ENCODE data around the gene MBP. TPM values are rescaled to one million over a fixed set of nuclear protein-coding genes. Genes with fewer than 3 reads are reported as not detected.

MBP gene
- total and polyA plus RNA-seq, 2 donors (not counting 3 experiments of a cell fraction or from before 2014, with no cell fraction given): 1.7 to 2.3 TPM

DNA sequence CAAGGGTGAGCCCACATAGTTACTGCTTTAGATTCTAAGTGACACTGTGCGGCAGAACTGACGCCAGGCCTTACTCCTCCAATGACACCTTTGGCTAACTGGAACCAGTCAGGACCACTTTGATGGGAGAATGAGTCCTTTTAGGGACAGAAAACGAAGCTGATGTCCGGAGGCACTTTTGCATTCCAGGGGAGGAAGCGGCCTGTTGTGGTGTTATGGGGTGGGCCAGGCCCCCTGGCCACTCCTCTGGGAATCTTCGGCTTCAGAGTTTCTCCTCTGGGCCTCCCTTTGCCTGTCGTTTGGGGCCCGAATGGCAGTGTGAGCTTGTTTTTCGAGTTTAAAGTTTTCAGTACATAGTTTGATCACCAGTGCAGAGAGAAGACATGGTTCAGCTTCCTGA, 65.9 kb downstream of the MBP start:
- dilution Hi-C loops (cut with MboI; ENCODE audit: extremely low pct_ligation_motif_present, low sequenced_read_pairs): no loop called here
- DNase-seq (ENCODE audit: low read depth, low spot score) (no peak), FAIRE-seq (no peak)
- Histone ChIP-seq H3K9ac (replicated peaks; ENCODE audit: extremely low read depth, insufficient read depth, low read length) (no peak overlapping the region), H3K4me3 (replicated peaks in 1 of 3; ENCODE audit: insufficient read depth in 1 of 3, low read depth in 1 of 3, low read length in 3 of 3) (no peak overlapping the region), H3K27me3 (ENCODE audit: control insufficient read depth in 2 of 2, insufficient read depth in 2 of 2, low read length in 2 of 2) (no peaks in the 10 kb centered on the region), H3K27ac (ENCODE audit: insufficient read depth, low read depth, low read length) (peak overlapping the region; percentile 79), H2AFZ (ENCODE audit: low read depth, low read length) (no peak overlapping the region), H3K9me3 (replicated peaks; ENCODE audit: control insufficient read depth, insufficient read depth, low read length) (no peaks in the 10 kb centered on the region), H3K9me1 (replicated peaks; ENCODE audit: control insufficient read depth, extremely low read depth, insufficient read depth, low read length) (no peaks in the 10 kb centered on the region), H3K36me3 (ENCODE audit: control insufficient read depth in 2 of 2, extremely low read depth in 1 of 2, insufficient read depth in 2 of 2, low read length in 2 of 2) (no peaks in the 10 kb centered on the region), H3K4me1 (ENCODE audit: control insufficient read depth, extremely low read depth, insufficient read depth, low read length) (peaks cover 59% of the 10 kb centered on the region), H4K20me1 (replicated peaks; ENCODE audit: control insufficient read depth, extremely low read depth, insufficient read depth, low read length) (no peaks in the 10 kb centered on the region), H3K4me2 (ENCODE audit: insufficient read depth, low read length) (no peak overlapping the region), H3K79me2 (ENCODE audit: control insufficient read depth, insufficient read depth, low read length) (no peaks in the 10 kb centered on the region)
- POLR2A ChIA-PET: interaction anchor here (1.1 kb wide), 1 partner anchor 35 kb away, joined by 4 read pairs; no protein-coding TSS in a partner anchor
- TF ChIP-seq POLR2A (IDR thresholded peaks at IDR 0.05; ENCODE audit: low read depth, low read length) (no peak), MYC (IDR thresholded peaks at IDR 0.05; ENCODE audit: low read depth, low read length) (no peak), EZH2 (IDR thresholded peaks at IDR 0.05; ENCODE audit: borderline replicate concordance, low read depth, low read length, severe bottlenecking) (no peak), JUN (IDR thresholded peaks at IDR 0.05; ENCODE audit: borderline replicate concordance, insufficient read depth, insufficient read length, low read depth) (no peak), FOS (IDR thresholded peaks at IDR 0.05; ENCODE audit: borderline replicate concordance, insufficient read depth, low read length) (no peak)
- TF ChIP-seq, protein P1, sequence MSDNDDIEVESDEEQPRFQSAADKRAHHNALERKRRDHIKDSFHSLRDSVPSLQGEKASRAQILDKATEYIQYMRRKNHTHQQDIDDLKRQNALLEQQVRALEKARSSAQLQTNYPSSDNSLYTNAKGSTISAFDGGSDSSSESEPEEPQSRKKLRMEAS (IDR thresholded peaks at IDR 0.05; ENCODE audit: insufficient read depth, insufficient read length): no peak
- intact Hi-C loops (cut with micrococcal nuclease): loop anchor here (1.0 to 5.0 kb wide), 5 partner anchors 11 to 146 kb away; partner anchors contain the start of gene MBP
- CTCF ChIA-PET: interaction anchor here (1.2 to 3.7 kb wide), 6 partner anchors 11 to 147 kb away, joined by 3 to 31 read pairs (median 11); no protein-coding TSS in a partner anchor
- no TSS peak for BruUV-seq (replicated peaks)

DNA sequence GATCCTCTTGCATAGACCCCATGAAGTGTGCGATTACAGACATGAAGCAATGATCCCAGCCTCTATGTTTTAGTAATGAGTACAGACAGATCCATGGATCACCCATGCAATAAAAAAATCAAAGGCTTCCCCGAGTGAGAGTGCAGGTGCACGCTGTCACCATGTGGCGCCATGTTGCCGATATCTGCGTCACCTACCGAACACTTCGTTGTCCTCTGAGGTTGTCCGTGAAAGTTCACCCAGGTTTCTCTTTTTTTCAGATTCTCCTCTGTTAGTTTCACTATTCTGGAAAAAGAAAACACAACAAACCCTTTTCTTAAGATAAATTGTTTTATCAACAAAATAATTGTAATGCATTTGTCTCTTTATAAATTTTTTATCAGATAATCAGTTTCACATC, 66.5 kb downstream of the MBP start:
- Histone ChIP-seq H3K27me3 (ENCODE audit: control insufficient read depth in 2 of 2, insufficient read depth in 2 of 2, low read length in 2 of 2) (no peaks in the 10 kb centered on the region), H3K9me3 (replicated peaks; ENCODE audit: control insufficient read depth, insufficient read depth, low read length) (no peaks in the 10 kb centered on the region), H3K27ac (ENCODE audit: insufficient read depth, low read depth, low read length) (no peak overlapping the region), H3K4me3 (replicated peaks in 1 of 3; ENCODE audit: insufficient read depth in 1 of 3, low read depth in 1 of 3, low read length in 3 of 3) (no peak overlapping the region), H3K79me2 (ENCODE audit: control insufficient read depth, insufficient read depth, low read length) (no peaks in the 10 kb centered on the region), H4K20me1 (replicated peaks; ENCODE audit: control insufficient read depth, extremely low read depth, insufficient read depth, low read length) (no peaks in the 10 kb centered on the region), H3K4me2 (ENCODE audit: insufficient read depth, low read length) (no peak overlapping the region), H3K9ac (replicated peaks; ENCODE audit: extremely low read depth, insufficient read depth, low read length) (no peak overlapping the region), H3K9me1 (replicated peaks; ENCODE audit: control insufficient read depth, extremely low read depth, insufficient read depth, low read length) (no peaks in the 10 kb centered on the region), H3K4me1 (ENCODE audit: control insufficient read depth, extremely low read depth, insufficient read depth, low read length) (peaks cover 53% of the 10 kb centered on the region), H3K36me3 (ENCODE audit: control insufficient read depth in 2 of 2, extremely low read depth in 1 of 2, insufficient read depth in 2 of 2, low read length in 2 of 2) (no peaks in the 10 kb centered on the region), H2AFZ (ENCODE audit: low read depth, low read length) (no peak overlapping the region)
- no TSS peak for BruUV-seq (replicated peaks)
- FAIRE-seq (no peak), DNase-seq (ENCODE audit: low read depth, low spot score) (no peak)
- intact Hi-C loops (cut with micrococcal nuclease): loop anchor here (5.0 kb wide), 1 partner anchor 66 kb away; the partner anchor contains the start of gene MBP
- ChIA-PET POLR2A (no interaction called here), CTCF (interaction anchor here (1.2 to 3.7 kb wide), 4 partner anchors 11 to 147 kb away, joined by 3 to 31 read pairs (median 15); no protein-coding TSS in a partner anchor)
- TF ChIP-seq EZH2 (IDR thresholded peaks at IDR 0.05; ENCODE audit: borderline replicate concordance, low read depth, low read length, severe bottlenecking) (no peak), FOS (IDR thresholded peaks at IDR 0.05; ENCODE audit: borderline replicate concordance, insufficient read depth, low read length) (no peak), JUN (IDR thresholded peaks at IDR 0.05; ENCODE audit: borderline replicate concordance, insufficient read depth, insufficient read length, low read depth) (no peak), MYC (IDR thresholded peaks at IDR 0.05; ENCODE audit: low read depth, low read length) (no peak), GATA2 (IDR thresholded peaks at IDR 0.05; ENCODE audit: insufficient read depth, insufficient read length, low read depth, low read length) (no peak), POLR2A (IDR thresholded peaks at IDR 0.05; ENCODE audit: low read depth, low read length) (no peak), POLR2AphosphoS5 (IDR thresholded peaks at IDR 0.05; ENCODE audit: insufficient read depth, low read depth, low read length) (no peak)
- TF ChIP-seq, protein P1 (IDR thresholded peaks at IDR 0.05; ENCODE audit: insufficient read depth, insufficient read length): no peak
- TF ChIP-seq, protein P2, sequence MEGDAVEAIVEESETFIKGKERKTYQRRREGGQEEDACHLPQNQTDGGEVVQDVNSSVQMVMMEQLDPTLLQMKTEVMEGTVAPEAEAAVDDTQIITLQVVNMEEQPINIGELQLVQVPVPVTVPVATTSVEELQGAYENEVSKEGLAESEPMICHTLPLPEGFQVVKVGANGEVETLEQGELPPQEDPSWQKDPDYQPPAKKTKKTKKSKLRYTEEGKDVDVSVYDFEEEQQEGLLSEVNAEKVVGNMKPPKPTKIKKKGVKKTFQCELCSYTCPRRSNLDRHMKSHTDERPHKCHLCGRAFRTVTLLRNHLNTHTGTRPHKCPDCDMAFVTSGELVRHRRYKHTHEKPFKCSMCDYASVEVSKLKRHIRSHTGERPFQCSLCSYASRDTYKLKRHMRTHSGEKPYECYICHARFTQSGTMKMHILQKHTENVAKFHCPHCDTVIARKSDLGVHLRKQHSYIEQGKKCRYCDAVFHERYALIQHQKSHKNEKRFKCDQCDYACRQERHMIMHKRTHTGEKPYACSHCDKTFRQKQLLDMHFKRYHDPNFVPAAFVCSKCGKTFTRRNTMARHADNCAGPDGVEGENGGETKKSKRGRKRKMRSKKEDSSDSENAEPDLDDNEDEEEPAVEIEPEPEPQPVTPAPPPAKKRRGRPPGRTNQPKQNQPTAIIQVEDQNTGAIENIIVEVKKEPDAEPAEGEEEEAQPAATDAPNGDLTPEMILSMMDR (IDR thresholded peaks at IDR 0.05; ENCODE audit: extremely low read depth in 1 of 2, insufficient read depth in 1 of 2, low read depth in 1 of 2, low read length in 2 of 2): no peak
- dilution Hi-C loops (cut with MboI; ENCODE audit: extremely low pct_ligation_motif_present, low sequenced_read_pairs): no loop called here

Measured in endothelial cell of umbilical vein (primary cell).